ENCODE data around the gene APBA2.

APBA2 gene

GRCh38 chr15:28937271-28937670 is 51.5 kb downstream of the APBA2 start:
- peaks cover 3% of the 10 kb centered on the region for H3K79me1 ChIP-seq (ENCODE audit: low read depth, low read length)
- WGBS, 2 donors (ENCODE audit: extremely low coverage in 2 of 2, insufficient read length in 2 of 2, insufficient replicate concordance in 1 of 2), result no CpG with 5 or more reads among the region's 8 CpGs
- no peaks in the 10 kb centered on the region for H3K27me3 ChIP-seq (ENCODE audit: control insufficient read depth in 3 of 3, insufficient read depth in 3 of 3, low read depth in 1 of 3, low read length in 3 of 3)
- no peak overlapping the region for H3K27ac ChIP-seq (replicated peaks; ENCODE audit: low read length)
- peak overlapping the region; percentile 52 for H2AK5ac ChIP-seq (ENCODE audit: low read depth, low read length)
- no peak overlapping the region for H2BK12ac ChIP-seq (ENCODE audit: low read length)
- H4K8ac ChIP-seq (ENCODE audit: low read depth, low read length), result no peak overlapping the region
- H3K4me2 ChIP-seq (ENCODE audit: insufficient read depth, low read length, poor library complexity, severe bottlenecking), result no peak overlapping the region
- H3K9me3 ChIP-seq (replicated peaks in 1 of 2; ENCODE audit: control insufficient read depth in 2 of 2, insufficient read depth in 1 of 2, low read depth in 1 of 2, low read length in 2 of 2), result peaks cover 8 to 19% of the 10 kb centered on the region in 2 donors
- no peak for DNase-seq (ENCODE audit: low spot score)
- peak overlapping the region; percentile 30 for H3K9ac ChIP-seq (ENCODE audit: low read depth, low read length, poor library complexity)
- no peak overlapping the region for H2AFZ ChIP-seq (ENCODE audit: low read length)
- H2BK120ac ChIP-seq (ENCODE audit: low read depth, low read length), result no peak overlapping the region
- H2BK15ac ChIP-seq (ENCODE audit: low read length), result no peak overlapping the region
- H3K18ac ChIP-seq (ENCODE audit: low read length), result no peak overlapping the region
- no peak overlapping the region for H3K23ac ChIP-seq (ENCODE audit: low read depth, low read length, poor library complexity)
- H3K4ac ChIP-seq (ENCODE audit: low read length), result no peak overlapping the region
- no peak overlapping the region for H4K91ac ChIP-seq (ENCODE audit: low read depth, low read length, poor library complexity)
- no peak overlapping the region for H3K4me3 ChIP-seq (ENCODE audit: low read length in 2 of 2)
- H3K36me3 ChIP-seq (replicated peaks in 1 of 2; ENCODE audit: control insufficient read depth in 2 of 2, insufficient read depth in 2 of 2, low read length in 2 of 2), result peaks cover 2 to 23% of the 10 kb centered on the region in 2 donors
- peak overlapping the region; percentile 63 for H3K14ac ChIP-seq (ENCODE audit: low read length)
- no peak overlapping the region for H2BK5ac ChIP-seq (ENCODE audit: low read length)
- no peaks in the 10 kb centered on the region for H3K4me1 ChIP-seq (ENCODE audit: control insufficient read depth in 2 of 2, insufficient read depth in 1 of 2, low read depth in 1 of 2, low read length in 2 of 2)

GRCh38 chr15:28942046-28942445 is 56.3 kb downstream of the APBA2 start:
- H2BK120ac ChIP-seq (ENCODE audit: low read depth, low read length), result no peak overlapping the region

GRCh38 chr15:28942571-28942970 is 56.8 kb downstream of the APBA2 start:
- no peak overlapping the region for H3K9ac ChIP-seq (ENCODE audit: low read depth, low read length, poor library complexity)
- H3K18ac ChIP-seq (ENCODE audit: low read length), result no peak overlapping the region
- H4K91ac ChIP-seq (ENCODE audit: low read depth, low read length, poor library complexity), result no peak overlapping the region
- no peak overlapping the region for H3K4me2 ChIP-seq (ENCODE audit: insufficient read depth, low read length, poor library complexity, severe bottlenecking)
- no peaks in the 10 kb centered on the region for H3K27me3 ChIP-seq (ENCODE audit: control insufficient read depth in 3 of 3, insufficient read depth in 3 of 3, low read depth in 1 of 3, low read length in 3 of 3)
- H2AK5ac ChIP-seq (ENCODE audit: low read depth, low read length), result no peak overlapping the region
- no peak overlapping the region for H3K23ac ChIP-seq (ENCODE audit: low read depth, low read length, poor library complexity)
- H4K8ac ChIP-seq (ENCODE audit: low read depth, low read length), result no peak overlapping the region
- no peak overlapping the region for H3K4me3 ChIP-seq (ENCODE audit: low read length in 2 of 2)
- H3K79me1 ChIP-seq (ENCODE audit: low read depth, low read length), result peaks cover 5% of the 10 kb centered on the region
- peaks cover 10 to 35% of the 10 kb centered on the region in 2 donors for H3K9me3 ChIP-seq (replicated peaks in 1 of 2; ENCODE audit: control insufficient read depth in 2 of 2, insufficient read depth in 1 of 2, low read depth in 1 of 2, low read length in 2 of 2)
- no peak overlapping the region for H2AFZ ChIP-seq (ENCODE audit: low read length)
- H3K14ac ChIP-seq (ENCODE audit: low read length), result no peak overlapping the region
- no peak overlapping the region for H2BK5ac ChIP-seq (ENCODE audit: low read length)
- no peak overlapping the region for H3K4ac ChIP-seq (ENCODE audit: low read length)
- H3K4me1 ChIP-seq (ENCODE audit: control insufficient read depth in 2 of 2, insufficient read depth in 1 of 2, low read depth in 1 of 2, low read length in 2 of 2), result no peaks in the 10 kb centered on the region
- no CpG with 5 or more reads among the region's 15 CpGs for WGBS, 2 donors (ENCODE audit: extremely low coverage in 2 of 2, insufficient read length in 2 of 2, insufficient replicate concordance in 1 of 2)
- H2BK15ac ChIP-seq (ENCODE audit: low read length), result no peak overlapping the region
- H3K27ac ChIP-seq (replicated peaks; ENCODE audit: low read length), result no peak overlapping the region
- H3K36me3 ChIP-seq (replicated peaks in 1 of 2; ENCODE audit: control insufficient read depth in 2 of 2, insufficient read depth in 2 of 2, low read length in 2 of 2), result peaks cover 3 to 54% of the 10 kb centered on the region in 2 donors
- H2BK120ac ChIP-seq (ENCODE audit: low read depth, low read length), result no peak overlapping the region
- no peak for DNase-seq (ENCODE audit: low spot score)
- H2BK12ac ChIP-seq (ENCODE audit: low read length), result no peak overlapping the region

More at GRCh38 chr15:28942046-28942445, 56.3 kb downstream of the APBA2 start:
- Histone ChIP-seq H3K27me3 (ENCODE audit: control insufficient read depth in 3 of 3, insufficient read depth in 3 of 3, low read depth in 1 of 3, low read length in 3 of 3) (no peaks in the 10 kb centered on the region), H3K4me3 (ENCODE audit: low read length in 2 of 2) (no peak overlapping the region), H4K91ac (ENCODE audit: low read depth, low read length, poor library complexity) (no peak overlapping the region), H3K9me3 (replicated peaks in 1 of 2; ENCODE audit: control insufficient read depth in 2 of 2, insufficient read depth in 1 of 2, low read depth in 1 of 2, low read length in 2 of 2) (peaks cover 10 to 35% of the 10 kb centered on the region in 2 donors), H3K23ac (ENCODE audit: low read depth, low read length, poor library complexity) (no peak overlapping the region), H2AK5ac (ENCODE audit: low read depth, low read length) (no peak overlapping the region), H2BK12ac (ENCODE audit: low read length) (no peak overlapping the region), H3K9ac (ENCODE audit: low read depth, low read length, poor library complexity) (peak overlapping the region; percentile 51), H3K36me3 (replicated peaks in 1 of 2; ENCODE audit: control insufficient read depth in 2 of 2, insufficient read depth in 2 of 2, low read length in 2 of 2) (peaks cover 3 to 54% of the 10 kb centered on the region in 2 donors), H2AFZ (ENCODE audit: low read length) (no peak overlapping the region), H3K14ac (ENCODE audit: low read length) (no peak overlapping the region), H3K4me2 (ENCODE audit: insufficient read depth, low read length, poor library complexity, severe bottlenecking) (no peak overlapping the region), H2BK5ac (ENCODE audit: low read length) (no peak overlapping the region), H3K79me1 (ENCODE audit: low read depth, low read length) (peaks cover 5% of the 10 kb centered on the region), H3K27ac (replicated peaks; ENCODE audit: low read length) (no peak overlapping the region), H3K18ac (ENCODE audit: low read length) (no peak overlapping the region), H3K4ac (ENCODE audit: low read length) (no peak overlapping the region), H4K8ac (ENCODE audit: low read depth, low read length) (no peak overlapping the region), H2BK15ac (ENCODE audit: low read length) (no peak overlapping the region), H3K4me1 (ENCODE audit: control insufficient read depth in 2 of 2, insufficient read depth in 1 of 2, low read depth in 1 of 2, low read length in 2 of 2) (no peaks in the 10 kb centered on the region)
- no CpG with 5 or more reads among the region's 10 CpGs for WGBS, 2 donors (ENCODE audit: extremely low coverage in 2 of 2, insufficient read length in 2 of 2, insufficient replicate concordance in 1 of 2)
- no peak for DNase-seq (ENCODE audit: low spot score)

- Histone ChIP-seq H3K23ac (ENCODE audit: low read depth, low read length, poor library complexity) (no peak overlapping the region), H3K18ac (ENCODE audit: low read length) (no peak overlapping the region), H2AFZ (ENCODE audit: low read length) (no peak overlapping the region), H3K4me1 (ENCODE audit: control insufficient read depth in 2 of 2, insufficient read depth in 1 of 2, low read depth in 1 of 2, low read length in 2 of 2) (no peaks in the 10 kb centered on the region), H3K27me3 (ENCODE audit: control insufficient read depth in 3 of 3, insufficient read depth in 3 of 3, low read depth in 1 of 3, low read length in 3 of 3) (no peaks in the 10 kb centered on the region), H2BK5ac (ENCODE audit: low read length) (no peak overlapping the region), H2BK120ac (ENCODE audit: low read depth, low read length) (no peak overlapping the region), H2BK15ac (ENCODE audit: low read length) (no peak overlapping the region), H3K79me1 (ENCODE audit: low read depth, low read length) (peaks cover 5% of the 10 kb centered on the region), H3K4me2 (ENCODE audit: insufficient read depth, low read length, poor library complexity, severe bottlenecking) (no peak overlapping the region), H3K4ac (ENCODE audit: low read length) (no peak overlapping the region), H2AK5ac (ENCODE audit: low read depth, low read length) (no peak overlapping the region), H3K9me3 (replicated peaks in 1 of 2; ENCODE audit: control insufficient read depth in 2 of 2, insufficient read depth in 1 of 2, low read depth in 1 of 2, low read length in 2 of 2) (peaks cover 10 to 35% of the 10 kb centered on the region in 2 donors), H3K4me3 (ENCODE audit: low read length in 2 of 2) (no peak overlapping the region), H3K27ac (replicated peaks; ENCODE audit: low read length) (no peak overlapping the region), H4K8ac (ENCODE audit: low read depth, low read length) (no peak overlapping the region), H2BK12ac (ENCODE audit: low read length) (no peak overlapping the region), H4K91ac (ENCODE audit: low read depth, low read length, poor library complexity) (no peak overlapping the region), H3K36me3 (replicated peaks in 1 of 2; ENCODE audit: control insufficient read depth in 2 of 2, insufficient read depth in 2 of 2, low read length in 2 of 2) (peaks cover 3 to 54% of the 10 kb centered on the region in 2 donors), H3K9ac (ENCODE audit: low read depth, low read length, poor library complexity) (no peak overlapping the region), H3K14ac (ENCODE audit: low read length) (no peak overlapping the region)
- DNase-seq (ENCODE audit: low spot score), result no peak
- WGBS, 2 donors (ENCODE audit: extremely low coverage in 2 of 2, insufficient read length in 2 of 2, insufficient replicate concordance in 1 of 2), result no CpG with 5 or more reads among the region's 8 CpGs
These were observed 57.4 kb downstream of the APBA2 start for GRCh38 chr15:28943146-28943545.
